Ovary (tissue), 3 donors: ENCODE data around the gene PLVAP.

Experiments
- CTCF ChIP-seq, 3 donors: fragments of 450-650 bp in 2 of 3; fragments of 200-600 bp in 1 of 3; IDR thresholded peaks; one replicate each; pipeline versions ENCODE4 v1.5.1 to v1.8.0; 2016 to 2022; ENCODE audit warnings: antibody characterized with exemption in 3 of 3, mild to moderate bottlenecking in 1 of 3
- POLR2A ChIP-seq: fragments of 450-650 bp; IDR thresholded peaks from one replicate; pipeline ENCODE4 v1.6.1; 2017; ENCODE audit warnings: antibody characterized with exemption, mild to moderate bottlenecking, moderate library complexity
- donor health status: DM: no; HTN: no; CAD: no.

GRCh38 chr19:17323964-17324332 lies 53.2 kb downstream of the PLVAP start:
- TF ChIP-seq POLR2A, result no peak
- TF ChIP-seq CTCF (IDR thresholded peaks at IDR 0.05), result no peak
